Fibroblast of pulmonary artery (primary cell): Measurements from ENCODE around the gene CASKIN2.
A peak's percentile ranks its signal among the peaks of the same experiment; 100 is the strongest.

ENCODE experiments used
- DNase-seq: peaks from one replicate; pipeline ENCODE4 v3.0.0-alpha.2; 2010; ENCODE audit warnings: low read depth
- H3K4me3 ChIP-seq: replicated peaks from 2 replicates; pipeline ENCODE4 v1.5.1; 2011; ENCODE audit warnings: low read depth, mild to moderate bottlenecking, control low read depth, low read length, moderate library complexity
- CTCF ChIP-seq: IDR thresholded peaks from 2 replicates; pipeline ENCODE4 v1.5.1; 2011; ENCODE audit warnings: mild to moderate bottlenecking, control low read depth, low read length, inconsistent platforms; ENCODE audit errors: missing control alignments

CASKIN2 gene

DNA sequence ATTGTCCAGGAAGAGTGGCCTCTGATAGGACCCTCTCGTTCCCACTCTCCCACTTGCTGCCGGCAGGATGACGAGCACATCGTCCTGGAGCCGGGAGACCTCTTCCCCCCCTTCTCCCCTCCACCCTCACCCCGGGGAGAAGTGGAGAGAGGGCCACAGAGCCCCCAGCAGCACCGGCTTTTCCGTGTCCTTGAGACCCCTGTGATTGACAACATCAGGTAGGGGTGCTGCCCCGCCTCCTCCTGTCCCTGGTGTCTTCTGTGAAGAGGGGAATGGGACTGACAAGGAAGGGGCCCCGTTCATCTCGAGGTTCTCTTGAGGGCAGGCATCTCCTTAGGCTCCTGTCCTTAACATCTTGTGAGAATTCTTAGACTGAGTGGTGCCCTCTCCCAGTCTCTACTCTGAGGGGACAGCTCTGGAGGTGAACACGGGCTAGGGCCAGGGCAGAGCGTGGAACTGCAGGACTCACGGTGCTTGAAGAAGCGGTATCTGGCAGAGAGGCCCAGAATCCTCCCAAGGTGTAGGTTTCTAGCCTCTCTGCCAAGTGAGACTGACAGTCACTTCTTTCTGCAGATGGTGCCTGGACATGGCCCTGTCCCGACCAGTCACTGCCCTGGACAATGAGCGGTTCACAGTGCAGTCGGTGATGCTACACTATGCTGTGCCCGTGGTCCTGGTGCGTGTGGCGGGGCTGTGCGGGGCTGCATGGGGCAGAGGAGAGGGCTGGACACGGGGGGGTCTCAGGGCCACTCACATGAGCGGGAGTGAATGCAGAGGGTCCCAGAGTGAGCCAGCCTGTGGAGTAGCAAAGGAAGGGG is 26.4 kb downstream of the CASKIN2 start:
- TF ChIP-seq CTCF = no peak
- no peak overlapping the region for H3K4me3 ChIP-seq
- DNase-seq = no peak

- peak; percentile 14 for DNase-seq
- no peak for TF ChIP-seq CTCF
- H3K4me3 ChIP-seq = no peak overlapping the region
Measured at GRCh38 chr17:75487351-75488070, 27.8 kb downstream of the CASKIN2 start.

DNA sequence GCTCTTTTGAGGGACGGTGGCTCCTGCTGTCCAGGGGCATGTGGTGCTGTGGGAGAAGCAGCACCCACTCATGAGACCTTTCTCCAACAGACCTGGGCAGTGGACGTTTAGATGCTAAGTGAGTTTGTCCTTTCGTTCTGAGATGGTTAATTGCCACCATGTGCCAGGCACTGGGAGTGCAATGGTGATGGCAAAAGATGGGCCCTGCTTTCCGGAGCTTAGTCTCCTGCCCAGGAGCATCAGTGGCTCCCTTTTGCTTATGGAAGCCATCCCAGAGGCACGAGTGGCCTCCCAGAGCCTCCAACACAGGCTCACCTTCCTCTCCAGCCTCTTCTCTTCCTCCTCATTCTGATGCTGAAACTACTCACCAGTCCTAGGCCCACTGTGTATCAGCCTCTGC is 28.4 kb downstream of the CASKIN2 start:
- TF ChIP-seq CTCF = no peak
- no peak for DNase-seq
- no peak overlapping the region for H3K4me3 ChIP-seq

DNA sequence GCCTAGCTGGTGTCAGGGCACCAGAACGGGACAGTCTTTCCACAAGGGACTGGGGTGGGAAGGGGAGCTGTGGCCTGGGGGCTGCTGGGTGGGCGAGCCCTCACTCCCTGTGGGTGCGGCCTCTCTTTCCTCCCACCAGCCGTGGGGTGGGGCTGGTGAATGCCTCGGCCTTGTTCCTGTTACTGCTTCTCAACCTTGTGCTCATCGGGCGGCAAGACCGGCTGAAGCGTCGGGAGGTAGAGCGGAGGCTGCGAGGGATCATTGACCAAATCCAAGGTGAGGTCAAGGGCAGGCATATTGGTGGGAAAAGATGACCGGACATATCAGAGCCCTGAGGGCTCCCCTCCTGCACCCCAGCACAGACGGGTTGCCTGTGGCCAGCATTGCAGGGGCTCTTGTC is 29.2 kb downstream of the CASKIN2 start:
- H3K4me3 ChIP-seq = no peak overlapping the region
- no peak for TF ChIP-seq CTCF
- DNase-seq = no peak

DNA sequence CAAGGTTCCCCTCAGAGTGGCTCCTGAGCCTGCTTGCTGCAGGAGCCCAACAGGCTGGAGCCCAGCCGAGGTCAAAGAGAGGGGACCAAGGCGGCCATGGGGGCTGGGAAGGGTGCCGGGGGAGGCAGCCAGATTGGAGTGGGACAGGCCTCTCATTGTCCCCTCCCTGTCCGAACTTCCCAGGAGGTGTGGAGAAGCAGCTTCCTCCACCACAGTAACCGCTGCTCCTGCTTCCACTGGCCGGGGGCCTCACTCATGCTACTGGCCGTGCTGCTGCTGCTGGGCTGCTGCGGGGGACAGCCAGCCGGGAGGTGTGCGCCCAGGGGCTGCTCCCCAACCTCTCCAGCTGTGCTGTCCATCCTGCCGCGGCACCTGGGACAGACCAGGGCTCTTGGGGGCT is 29.6 kb downstream of the CASKIN2 start:
- no peak for DNase-seq
- H3K4me3 ChIP-seq = no peak overlapping the region
- TF ChIP-seq CTCF = no peak

GRCh38 chr17:75482098-75482942 is 33.0 kb downstream of the CASKIN2 start:
- DNase-seq = no peak
- no peak for TF ChIP-seq CTCF
- H3K4me3 ChIP-seq = no peak overlapping the region
